Measurements from ENCODE around the gene EXOC5. TPM values are rescaled to one million over a fixed set of nuclear protein-coding genes. Genes with fewer than 3 reads are reported as not detected.

EXOC5 gene
- polyA plus RNA-seq, 1 donor from 2014 or later, result 138 TPM

DNA sequence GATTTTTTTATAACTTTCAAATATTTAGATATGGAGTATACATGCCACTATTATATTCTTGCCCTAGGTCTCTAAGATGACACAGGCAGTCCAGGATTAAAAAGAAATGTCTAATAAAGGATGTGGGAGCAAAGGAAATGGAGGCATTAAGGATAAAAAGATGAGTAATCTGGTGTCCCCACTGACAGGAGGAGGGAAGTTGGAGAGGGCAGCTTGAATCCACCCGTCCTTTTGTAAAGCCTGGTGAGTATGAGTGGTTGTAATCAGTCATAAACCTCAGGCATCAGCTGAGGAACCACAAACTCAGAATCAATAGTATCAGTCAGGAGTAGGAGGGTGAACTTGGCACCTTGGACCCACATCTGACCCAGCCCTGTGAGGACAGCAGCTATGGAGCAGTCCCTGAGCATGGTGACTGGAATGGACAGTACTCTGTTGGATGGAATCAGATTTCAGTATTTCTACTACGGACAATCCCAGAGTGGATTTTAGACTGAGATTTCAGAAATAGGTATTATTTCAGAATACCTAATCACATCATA lies 100.5 kb downstream of the EXOC5 start:
- Histone ChIP-seq H3K4me3 (ENCODE audit: low read length) (no peak overlapping the region), H4K20me1 (ENCODE audit: insufficient read depth) (no peaks in the 10 kb centered on the region), H3K9me2 (ENCODE audit: insufficient read depth, low read length) (no peaks in the 10 kb centered on the region), H3K79me2 (replicated peaks; ENCODE audit: insufficient read depth, low read length) (no peaks in the 10 kb centered on the region), H3K36me3 (ENCODE audit: insufficient read depth, low read length) (no peaks in the 10 kb centered on the region), H3K9ac (ENCODE audit: low read length) (no peak overlapping the region), H3K27me3 (ENCODE audit: insufficient read depth, low read depth, low read length) (no peaks in the 10 kb centered on the region), H3K9me3 (ENCODE audit: low read length) (no peaks in the 10 kb centered on the region), H2AFZ (ENCODE audit: low read depth, low read length) (no peak overlapping the region), H3K4me2 (ENCODE audit: low read length) (no peak overlapping the region), H3F3A (ENCODE audit: insufficient read depth, low read length, poor library complexity, severe bottlenecking) (no peaks in the 10 kb centered on the region), H3K27ac (ENCODE audit: low read length) (no peak overlapping the region)
- no peak for TF ChIP-seq SMC3 (conservative IDR thresholded peaks at IDR 0.05; ENCODE audit: poor library complexity)

GRCh38 chr14:57161583-57162234 lies 107.0 kb downstream of the EXOC5 start:
- no peaks in the 10 kb centered on the region for H4K20me1 ChIP-seq (ENCODE audit: insufficient read depth)
- no peak overlapping the region for H2AFZ ChIP-seq (ENCODE audit: low read depth, low read length)
- H3K27me3 ChIP-seq (ENCODE audit: insufficient read depth, low read depth, low read length), result no peaks in the 10 kb centered on the region
- H3K36me3 ChIP-seq (ENCODE audit: insufficient read depth, low read length), result no peaks in the 10 kb centered on the region
- H3K4me2 ChIP-seq (ENCODE audit: low read length), result no peak overlapping the region
- H3K79me2 ChIP-seq (replicated peaks; ENCODE audit: insufficient read depth, low read length), result no peaks in the 10 kb centered on the region
- TF ChIP-seq REST (IDR thresholded peaks at IDR 0.05; ENCODE audit: borderline replicate concordance), result no peak
- TF ChIP-seq, protein P1, sequence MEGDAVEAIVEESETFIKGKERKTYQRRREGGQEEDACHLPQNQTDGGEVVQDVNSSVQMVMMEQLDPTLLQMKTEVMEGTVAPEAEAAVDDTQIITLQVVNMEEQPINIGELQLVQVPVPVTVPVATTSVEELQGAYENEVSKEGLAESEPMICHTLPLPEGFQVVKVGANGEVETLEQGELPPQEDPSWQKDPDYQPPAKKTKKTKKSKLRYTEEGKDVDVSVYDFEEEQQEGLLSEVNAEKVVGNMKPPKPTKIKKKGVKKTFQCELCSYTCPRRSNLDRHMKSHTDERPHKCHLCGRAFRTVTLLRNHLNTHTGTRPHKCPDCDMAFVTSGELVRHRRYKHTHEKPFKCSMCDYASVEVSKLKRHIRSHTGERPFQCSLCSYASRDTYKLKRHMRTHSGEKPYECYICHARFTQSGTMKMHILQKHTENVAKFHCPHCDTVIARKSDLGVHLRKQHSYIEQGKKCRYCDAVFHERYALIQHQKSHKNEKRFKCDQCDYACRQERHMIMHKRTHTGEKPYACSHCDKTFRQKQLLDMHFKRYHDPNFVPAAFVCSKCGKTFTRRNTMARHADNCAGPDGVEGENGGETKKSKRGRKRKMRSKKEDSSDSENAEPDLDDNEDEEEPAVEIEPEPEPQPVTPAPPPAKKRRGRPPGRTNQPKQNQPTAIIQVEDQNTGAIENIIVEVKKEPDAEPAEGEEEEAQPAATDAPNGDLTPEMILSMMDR (IDR thresholded peaks at IDR 0.05; ENCODE audit: poor library complexity, severe bottlenecking), result no peak
- TF ChIP-seq SMC3 (conservative IDR thresholded peaks at IDR 0.05; ENCODE audit: poor library complexity), result no peak
- TF ChIP-seq EP300 (conservative IDR thresholded peaks at IDR 0.05; ENCODE audit: poor library complexity, severe bottlenecking), result no peak
- TF ChIP-seq TAF1 (IDR thresholded peaks at IDR 0.05; ENCODE audit: low read depth), result no peak
- TF ChIP-seq POLR2AphosphoS5 (IDR thresholded peaks at IDR 0.05), result no peak
- no peak for TF ChIP-seq MXI1 (conservative IDR thresholded peaks at IDR 0.05; ENCODE audit: poor library complexity, severe bottlenecking)
- TF ChIP-seq EZH2 (IDR thresholded peaks at IDR 0.05; ENCODE audit: borderline replicate concordance, insufficient read depth, low read length, poor library complexity, severe bottlenecking), result no peak
- TF ChIP-seq RAD21 (conservative IDR thresholded peaks at IDR 0.05), result no peak
- H3K9ac ChIP-seq (ENCODE audit: low read length), result no peak overlapping the region
- H3K27ac ChIP-seq (ENCODE audit: low read length), result no peak overlapping the region
- H3K4me3 ChIP-seq (ENCODE audit: low read length), result no peak overlapping the region
- no peaks in the 10 kb centered on the region for H3K9me3 ChIP-seq (ENCODE audit: low read length)
- H3F3A ChIP-seq (ENCODE audit: insufficient read depth, low read length, poor library complexity, severe bottlenecking), result no peaks in the 10 kb centered on the region
- no peaks in the 10 kb centered on the region for H3K9me2 ChIP-seq (ENCODE audit: insufficient read depth, low read length)
